HG03060 (cell line): ENCODE measurements around the gene OLIG3.

ENCODE experiments used
- ATAC-seq: cut with Tn5 transposase; IDR thresholded peaks from one replicate; pipeline ENCODE4 v1.9.1; 2021; ENCODE audit warnings: low read depth, moderate number of reproducible peaks; ENCODE audit not compliant: unreplicated experiment

OLIG3 gene

DNA sequence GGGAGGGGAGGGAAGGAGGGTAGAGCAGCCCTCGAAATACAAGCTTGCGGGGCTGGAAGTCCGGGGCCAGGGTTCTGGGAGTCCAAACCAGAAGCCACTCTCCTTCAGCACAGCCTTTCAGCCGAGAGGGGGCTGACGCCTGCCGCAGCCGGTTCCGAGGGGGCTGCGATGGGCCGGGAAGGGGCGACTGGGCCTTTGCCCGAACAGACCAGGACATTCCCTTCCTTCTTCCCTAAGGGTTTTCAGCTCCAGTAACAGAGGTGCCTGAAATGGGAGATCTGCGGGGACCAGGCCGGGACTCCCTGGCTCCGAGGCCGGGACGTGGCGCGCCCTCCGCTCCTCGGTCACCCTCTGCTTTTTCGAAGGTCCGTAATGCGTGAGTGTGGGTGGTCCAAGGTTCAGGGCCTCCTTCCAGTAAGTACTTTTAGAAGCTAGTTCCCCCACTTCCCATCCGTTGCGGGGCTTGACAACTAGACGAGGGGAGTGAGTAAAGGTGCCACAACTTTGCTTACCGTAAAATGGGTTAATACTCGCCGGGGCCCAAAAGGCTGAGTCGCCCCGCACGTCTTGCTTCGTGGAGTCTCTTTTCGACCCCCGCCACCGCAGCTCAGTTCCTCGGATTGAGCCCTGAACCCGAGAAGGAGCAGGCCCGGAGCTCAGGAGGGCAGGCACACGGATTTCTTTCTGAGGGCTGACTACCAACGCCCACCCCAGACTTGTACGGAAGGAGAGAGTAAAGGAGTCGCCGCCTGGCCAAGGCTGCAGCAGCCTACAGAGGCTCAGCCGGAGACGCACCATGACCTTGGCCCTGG lies 2.9 kb upstream of the OLIG3 start:
- no peak for ATAC-seq

DNA sequence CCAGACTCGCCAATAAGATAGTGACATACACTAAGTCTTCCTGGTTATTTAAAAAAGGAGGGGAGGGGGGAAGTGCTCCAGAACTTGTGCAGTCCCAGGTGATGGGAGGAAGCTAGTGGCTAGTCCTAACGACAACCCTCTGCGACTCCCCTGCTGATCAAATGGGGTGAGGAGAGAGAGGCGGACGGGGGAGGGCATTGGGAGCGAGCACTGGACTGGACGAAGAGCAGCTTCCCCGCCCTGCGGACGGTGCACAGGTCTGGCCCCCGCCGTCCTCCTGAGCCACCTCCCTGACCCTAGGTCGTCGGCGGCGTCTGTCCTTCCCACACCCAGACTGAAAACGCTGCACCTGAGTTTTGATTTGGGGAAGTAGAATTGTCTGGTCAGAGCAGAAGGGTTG lies 2.2 kb upstream of the OLIG3 start:
- no peak for ATAC-seq

DNA sequence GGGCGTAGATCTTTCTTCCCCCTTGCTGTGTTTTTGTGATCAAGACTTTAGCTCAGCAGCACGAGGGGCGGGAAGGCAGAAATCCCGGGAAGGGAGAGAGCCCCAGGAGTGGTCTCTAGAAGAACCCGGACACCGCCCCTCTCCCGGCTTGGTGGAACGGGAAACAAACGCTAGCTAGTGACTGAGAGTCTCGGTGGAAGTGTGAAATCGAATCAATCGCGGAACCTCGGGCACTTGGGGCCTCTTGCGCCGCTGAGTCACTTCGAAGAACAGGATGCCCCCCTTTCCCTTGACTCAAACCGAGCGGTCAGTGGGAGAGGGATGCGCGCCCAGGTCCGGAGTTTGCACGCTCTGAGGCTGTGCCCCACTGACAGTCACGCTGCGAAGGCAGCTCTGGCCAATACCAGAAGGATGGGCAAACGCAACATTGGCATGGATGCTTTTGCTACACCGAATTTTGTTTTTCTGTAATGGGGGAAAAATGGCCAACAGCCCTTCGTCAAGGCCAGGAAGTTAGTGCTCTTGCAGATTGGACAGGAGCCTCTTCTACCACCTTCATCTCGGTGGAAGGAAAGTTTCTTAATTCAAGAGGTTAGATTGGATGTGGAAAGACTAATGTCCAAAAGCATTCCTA lies 1.6 kb upstream of the OLIG3 start:
- no peak for ATAC-seq

DNA sequence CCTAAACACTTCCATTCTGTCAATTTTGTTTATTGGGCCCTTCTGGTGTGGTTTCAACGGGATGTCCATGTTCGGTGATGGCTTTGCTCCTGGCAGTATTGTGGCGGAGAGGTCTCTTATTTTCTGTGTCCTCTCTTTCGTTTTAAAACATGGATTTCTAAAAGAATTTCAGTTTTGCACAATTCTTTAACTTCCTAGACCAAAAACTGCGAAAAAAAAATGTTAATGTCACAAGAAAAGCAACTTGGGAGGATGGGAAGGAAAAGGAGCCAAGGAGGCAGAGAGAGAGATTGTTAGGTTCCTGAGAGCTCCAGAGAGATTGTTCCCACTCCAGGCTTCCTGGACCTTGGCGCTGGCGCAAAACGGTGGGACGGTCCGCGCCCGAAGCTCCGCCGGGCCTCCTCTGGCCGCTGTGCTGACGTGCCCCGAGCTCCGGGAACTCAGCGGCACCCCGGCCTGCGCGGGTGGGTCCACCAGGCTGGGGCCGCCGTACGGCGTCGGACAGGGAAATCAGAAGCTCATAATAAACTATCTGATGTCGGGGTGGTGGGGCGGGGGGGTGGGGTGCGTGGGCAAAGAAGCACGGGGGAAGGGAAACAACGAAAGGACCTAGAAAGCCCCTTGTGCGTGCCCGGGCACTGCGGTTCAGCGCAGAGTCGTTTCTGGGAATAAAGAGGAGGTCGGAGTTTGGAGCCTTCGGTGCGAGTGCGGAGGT lies 951 bp upstream of the OLIG3 start:
- ATAC-seq, result no peak

DNA sequence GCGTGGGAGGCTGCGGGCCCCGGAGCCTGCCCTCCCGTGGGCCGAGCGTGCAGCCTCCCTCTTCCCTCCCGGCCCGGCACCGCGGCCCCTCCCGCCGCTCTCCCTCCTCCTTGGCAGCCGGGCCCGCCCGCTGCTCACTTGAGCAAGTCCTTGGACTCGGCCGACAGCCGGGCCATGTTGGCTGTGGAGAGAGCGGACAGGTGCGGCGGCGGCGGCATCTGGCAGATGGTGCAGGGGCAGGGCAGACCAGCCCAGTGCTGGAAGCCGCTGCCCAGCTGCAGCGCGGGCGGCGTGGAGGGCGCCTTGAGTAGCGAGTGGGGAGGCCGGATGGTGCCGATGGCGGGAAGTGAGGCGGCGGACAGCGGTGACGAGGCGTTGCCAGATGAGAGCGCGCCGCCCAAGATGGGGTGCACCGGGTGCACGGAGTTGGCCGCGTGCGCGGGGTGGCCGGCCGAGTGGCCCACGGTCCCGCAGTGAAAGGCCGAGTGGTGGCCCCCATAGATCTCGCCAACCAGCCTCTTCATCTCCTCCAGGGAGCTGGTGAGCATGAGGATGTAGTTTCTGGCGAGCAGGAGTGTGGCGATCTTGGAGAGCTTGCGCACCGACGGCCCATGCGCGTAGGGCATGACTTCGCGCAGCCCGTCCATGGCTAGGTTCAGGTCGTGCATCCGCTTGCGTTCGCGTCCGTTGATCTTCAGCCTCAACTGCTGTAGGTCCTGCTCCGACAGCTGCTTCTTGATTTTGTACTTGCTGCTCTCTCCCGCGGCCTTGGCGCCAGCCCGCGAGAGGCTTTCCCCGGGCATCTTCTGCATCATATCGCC lies 766 bp downstream of the OLIG3 start:
- no peak for ATAC-seq

DNA sequence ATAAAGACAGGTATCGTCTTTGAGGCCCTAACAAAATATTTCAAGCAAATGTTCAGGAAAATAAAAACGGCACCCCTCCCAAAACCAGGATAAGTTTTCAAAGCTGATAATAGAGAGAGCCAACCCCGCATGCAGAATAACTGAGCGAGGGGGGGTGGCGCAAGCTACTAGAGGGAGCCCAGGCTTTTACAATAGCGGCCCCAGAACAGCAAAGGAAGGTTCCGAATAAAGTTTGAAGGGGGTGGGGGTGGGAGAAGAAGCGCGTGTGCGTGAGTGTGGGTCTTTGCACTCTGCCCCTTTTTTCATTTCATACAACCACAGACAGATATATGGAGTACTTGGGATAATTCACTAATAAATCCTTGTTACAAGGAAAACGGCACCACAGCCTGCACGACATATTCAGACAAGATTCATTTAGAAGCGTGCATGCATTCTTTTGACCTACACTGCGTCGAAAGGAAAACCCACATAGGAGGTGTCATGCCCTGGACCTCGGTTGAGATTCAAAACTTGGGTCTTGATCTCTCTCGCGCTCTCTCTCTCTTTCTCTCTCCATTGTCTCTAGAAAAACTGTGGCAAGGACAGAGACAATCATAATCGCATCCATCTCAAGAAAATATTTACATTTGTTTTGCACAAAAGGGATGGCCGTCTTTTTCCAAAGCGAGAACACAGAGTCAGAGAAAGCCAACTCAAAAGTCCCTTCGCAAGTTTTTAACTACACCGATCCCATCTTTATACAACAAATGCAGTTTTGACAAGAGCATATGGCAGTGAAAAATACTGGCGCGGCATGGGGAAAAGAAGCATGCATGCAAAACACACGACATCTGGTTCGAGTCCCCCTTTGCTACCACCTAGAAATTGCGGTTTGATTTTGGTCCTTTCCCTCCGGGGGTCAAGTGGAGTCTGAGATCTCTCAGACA lies 1.6 kb downstream of the OLIG3 start:
- no peak for ATAC-seq

DNA sequence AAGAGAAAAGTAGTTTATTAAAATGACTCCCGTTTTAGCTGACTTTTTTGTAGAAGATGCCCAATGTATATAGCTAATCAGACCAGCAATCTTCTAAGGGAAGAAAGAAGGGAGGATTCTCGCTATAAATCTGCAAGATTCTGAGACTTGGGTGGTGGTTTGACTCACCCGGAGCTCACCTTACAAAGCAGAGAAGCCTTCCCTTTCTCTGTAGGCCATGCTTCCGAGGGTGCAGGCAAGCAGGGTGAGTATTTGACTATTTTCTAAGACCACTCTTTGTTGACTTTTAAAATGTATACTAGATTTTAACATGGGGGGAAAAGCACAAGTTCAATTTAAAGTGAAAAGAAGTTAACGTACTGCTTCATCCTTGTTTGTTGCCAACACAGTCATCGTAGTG lies 2.7 kb downstream of the OLIG3 start:
- ATAC-seq, result no peak

DNA sequence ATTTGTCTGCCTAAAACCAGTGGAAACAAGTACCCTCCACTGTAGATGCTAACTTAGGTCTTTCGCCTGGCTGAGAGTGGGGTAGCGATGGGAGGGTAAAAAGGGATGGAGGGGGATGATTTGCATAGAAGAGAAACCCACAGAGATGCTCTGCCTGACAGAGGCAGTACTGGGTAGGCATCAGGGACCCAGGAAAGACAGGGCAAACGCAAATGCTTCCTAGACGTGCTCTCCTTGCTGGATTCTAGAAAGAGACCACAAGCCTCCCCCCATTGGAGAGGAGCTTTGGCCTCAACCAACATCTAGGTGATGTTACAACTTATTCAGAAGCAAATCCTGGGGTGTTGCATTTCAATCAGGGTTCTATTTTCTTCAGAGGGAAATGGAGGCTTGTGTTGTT lies 3.2 kb downstream of the OLIG3 start:
- ATAC-seq, result no peak

DNA sequence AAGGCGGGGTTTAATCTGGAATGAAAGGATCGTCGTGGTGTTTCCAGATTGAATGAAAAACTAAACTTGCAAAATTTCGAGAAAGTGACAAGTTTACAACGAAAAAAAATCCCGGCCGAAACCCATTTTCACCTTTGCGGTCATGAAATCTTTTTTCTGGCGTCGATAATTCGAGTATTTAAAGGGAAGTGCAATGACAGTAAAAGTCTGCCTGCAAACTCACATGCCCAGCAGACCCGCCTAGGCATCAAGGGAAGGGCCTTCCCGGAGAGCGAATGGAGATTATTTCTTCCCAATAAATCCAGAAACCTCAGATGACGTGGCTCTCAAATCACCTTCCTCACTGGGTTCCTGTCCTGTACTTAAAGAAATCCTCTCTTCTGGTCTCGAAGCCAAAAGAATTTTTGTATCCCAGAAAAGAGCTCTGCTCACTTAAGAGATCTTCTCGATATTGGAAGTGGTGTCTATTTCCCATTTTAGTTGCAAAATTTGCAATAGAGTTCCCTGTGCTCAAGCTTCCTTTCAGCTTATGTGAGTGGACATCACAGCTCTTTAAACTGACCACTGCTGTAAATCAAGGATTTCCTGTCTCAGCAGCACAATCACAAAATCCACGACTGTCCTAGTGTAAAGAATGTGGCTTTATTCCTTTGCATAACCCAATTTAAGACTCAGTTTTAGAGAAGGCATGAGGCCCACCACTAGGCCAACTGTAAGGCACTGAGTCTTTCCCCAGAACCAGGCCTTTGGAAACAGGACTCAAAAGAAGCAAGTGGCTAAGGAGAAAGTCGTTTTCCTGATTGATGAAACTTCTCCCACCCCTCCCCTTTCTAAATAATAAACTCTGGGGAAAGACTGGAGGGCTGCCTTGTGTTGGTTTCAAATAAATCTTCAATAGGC lies 3.9 kb downstream of the OLIG3 start:
- no peak for ATAC-seq

DNA sequence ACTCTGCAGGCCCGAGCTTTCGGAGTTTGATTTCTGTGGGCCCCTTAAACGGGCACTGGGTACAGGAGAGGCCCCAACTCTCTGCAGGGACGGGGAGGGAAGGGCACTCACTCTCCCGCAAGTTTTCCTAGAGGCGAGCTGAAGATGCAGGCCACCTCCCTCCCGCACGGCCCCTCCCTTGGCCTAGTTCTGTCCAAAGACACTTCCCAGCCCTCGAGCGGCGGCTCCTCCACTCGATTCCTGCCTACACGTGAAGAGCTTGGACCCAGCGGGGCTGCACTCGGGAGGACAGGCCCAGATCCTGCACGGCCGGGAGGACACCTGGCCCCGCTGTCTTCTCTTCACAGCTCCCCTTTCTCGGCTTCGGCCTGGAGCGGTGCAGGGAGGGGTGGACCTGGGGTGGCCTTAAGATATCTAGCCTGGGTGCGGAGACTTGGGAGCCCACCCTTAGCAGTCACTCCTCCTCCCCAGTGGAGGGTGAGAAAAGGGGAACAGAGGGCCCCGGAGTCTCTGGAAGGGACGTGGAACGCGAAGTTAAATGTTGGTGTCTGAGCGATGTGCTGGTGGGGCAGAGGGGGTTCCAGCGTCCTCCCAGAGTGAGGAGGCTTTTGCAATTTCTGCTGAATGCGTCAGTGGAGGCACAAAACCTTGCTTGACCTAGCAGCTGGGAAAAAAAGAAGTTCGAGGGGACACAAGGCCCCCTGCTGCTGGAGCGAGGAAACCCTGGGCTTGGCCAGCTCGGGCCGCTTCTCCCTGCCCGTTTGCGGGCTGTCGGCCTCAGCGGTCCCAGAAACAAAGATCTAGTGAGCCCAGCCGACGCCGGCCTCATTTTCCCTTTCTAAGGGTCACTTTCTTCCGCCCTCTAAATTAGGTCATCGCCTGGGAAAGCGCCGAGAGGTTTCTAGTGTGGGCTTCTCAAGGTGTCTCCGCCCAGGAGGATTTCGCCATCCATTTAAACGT lies 4.9 kb downstream of the OLIG3 start:
- ATAC-seq, result no peak

DNA sequence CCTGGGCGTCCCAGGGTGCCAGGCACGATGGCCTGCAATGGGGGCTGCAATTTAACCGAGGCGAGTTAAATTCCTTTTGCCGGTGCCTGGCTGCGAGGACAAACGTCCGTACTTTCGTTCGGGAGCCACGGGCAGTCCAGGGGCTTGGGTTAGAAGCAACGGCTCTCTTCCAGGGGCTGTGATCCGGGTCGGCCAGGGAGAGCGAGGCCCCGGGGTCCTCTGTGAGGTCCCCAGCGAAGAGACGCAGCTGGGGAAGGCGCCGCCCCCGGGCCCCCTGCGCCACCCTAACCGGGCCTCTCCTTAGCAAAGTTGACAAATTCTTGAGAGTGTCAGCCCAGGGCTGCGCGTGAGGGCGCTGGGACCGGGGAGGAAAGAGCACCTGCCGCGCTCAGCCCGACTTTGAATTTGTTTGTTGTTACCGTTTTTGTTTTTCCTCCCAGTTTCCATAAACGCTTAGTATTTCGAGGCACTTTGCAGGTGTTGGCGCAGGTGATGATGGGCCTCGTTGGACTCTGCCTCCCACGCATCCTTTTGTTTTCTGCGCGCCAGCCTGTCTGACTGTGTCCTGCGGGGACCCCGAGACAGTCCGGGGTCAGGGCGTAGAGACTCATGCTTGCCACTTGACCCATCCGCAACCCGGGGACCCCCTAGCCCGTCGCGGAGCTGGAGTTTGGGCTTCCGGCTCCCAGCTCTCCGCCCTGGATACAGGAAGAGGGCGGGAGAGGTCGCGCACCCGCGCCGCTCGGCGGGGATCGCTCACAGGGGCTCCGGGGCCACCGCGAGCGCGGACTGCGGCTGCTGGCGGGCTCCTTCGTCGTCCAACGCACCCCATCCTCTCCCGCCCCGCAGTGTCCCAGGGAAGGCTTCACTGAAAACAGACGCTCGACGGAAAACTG lies 5.8 kb downstream of the OLIG3 start:
- no peak for ATAC-seq

DNA sequence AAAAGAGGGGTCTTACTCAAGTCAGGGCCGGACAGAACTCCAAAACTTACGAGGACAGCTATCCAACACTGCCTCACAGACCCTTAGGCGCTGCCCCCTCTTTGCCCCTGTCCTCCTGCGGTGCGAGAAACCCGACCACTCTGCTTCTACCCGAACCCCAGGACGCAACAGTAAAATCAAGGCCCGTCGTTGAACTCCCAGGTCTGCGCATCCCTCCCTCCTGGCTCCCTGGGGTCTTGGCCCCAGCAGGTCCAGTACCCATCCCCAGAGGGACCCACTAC lies 6.4 kb downstream of the OLIG3 start:
- ATAC-seq, result no peak

DNA sequence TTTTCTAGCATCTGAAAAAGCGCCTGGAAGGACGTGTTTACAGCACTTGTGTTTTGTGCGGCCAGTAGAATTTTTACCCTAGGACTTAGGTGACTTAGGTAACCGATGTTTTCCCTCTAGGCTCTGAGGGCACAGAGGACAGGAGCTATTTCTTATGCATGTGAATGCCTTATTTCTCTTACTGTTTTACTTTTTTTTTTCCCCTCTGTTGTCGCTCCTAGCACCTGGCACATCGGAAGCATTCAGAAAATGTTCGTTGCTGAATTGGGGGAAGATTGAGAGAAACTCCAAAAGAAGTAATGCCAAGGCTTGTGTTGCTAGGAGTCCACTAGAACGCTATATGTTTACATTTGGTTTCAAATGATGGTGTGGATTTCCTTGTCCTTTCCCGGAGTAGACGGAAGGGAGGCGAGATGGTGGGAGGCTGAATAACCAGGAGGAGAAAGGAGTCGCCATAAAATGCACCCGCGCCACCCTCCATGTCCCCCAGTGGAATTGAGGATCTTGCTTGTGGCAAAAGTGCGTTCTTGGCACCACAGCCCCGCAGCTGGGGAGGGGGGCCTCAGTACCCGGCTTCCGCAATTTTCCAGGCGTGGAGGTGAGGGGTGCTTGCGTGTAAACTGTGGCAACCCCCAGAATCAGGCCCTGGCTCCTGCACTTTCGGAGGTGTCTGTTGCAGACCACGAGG lies 6.9 kb downstream of the OLIG3 start:
- ATAC-seq, result no peak

DNA sequence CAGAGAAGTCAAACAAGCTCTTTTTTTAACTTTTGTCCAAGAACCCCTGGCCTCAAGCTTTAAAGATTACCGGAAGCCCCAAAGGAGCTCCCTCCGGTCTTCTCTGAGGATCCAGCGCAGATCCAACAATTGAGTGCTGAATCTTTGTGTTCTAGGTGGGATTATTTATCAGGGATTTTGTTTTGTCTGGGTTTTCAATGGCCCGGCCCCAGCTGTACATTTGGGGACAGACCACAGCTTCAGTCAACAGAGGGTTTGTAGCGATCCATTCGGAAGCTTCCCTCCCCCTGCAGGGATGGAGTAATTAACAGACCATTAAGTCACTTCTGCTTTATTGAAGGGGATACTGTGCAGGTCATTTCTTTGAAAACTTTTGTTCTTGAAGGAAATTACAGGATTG lies 7.8 kb downstream of the OLIG3 start:
- no peak for ATAC-seq

DNA sequence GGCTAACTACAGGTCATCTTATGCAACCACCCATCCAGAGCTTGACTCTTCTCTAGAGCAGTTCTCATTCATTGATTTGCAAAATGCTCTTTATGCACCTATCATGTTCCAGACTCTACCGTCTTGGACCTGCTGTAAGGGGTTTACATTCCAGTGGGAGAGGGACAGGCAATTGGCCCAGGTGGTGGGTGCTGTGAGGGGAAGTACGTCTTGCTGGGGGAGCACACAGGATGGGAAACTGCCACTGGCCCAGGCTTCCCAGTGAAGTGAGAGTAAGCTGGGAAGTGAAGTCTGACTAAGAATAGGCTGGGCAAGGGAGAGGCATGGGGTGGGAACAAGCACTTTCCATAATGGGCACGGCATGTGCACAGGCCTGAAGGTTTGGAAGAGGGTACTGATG lies 13.8 kb downstream of the OLIG3 start:
- no peak for ATAC-seq

DNA sequence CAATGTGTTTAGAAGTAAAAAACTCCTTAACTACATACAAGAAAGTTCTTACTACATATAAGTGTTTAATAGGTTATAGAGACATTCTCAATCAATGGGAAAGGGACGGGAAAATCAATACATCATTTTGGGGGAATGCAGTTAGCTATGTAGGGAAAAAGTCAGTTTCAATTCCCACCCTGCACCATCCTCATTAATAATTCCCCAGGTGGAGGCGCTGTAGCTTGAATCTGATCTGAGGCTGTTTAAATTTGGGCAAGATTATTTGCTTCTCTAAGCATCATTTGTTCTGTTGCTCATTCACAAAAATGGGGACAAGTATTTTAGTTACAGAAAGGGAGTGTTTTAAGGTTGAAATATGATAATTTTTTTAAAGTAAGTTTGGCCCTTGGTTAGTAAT lies 19.1 kb downstream of the OLIG3 start:
- ATAC-seq, result no peak
